K562 (cell line): ENCODE measurements around the gene LTBP4. TPM values are rescaled to one million over a fixed set of nuclear protein-coding genes. Genes with fewer than 3 reads are reported as not detected.

ENCODE experiments used
- ADNP ChIP-seq: fragments of 200-800 bp; sonication (Bioruptor generic); IDR thresholded peaks from 2 replicates; pipeline ENCODE4 v1.6.1; 2016; ENCODE audit warnings: missing genetic modification characterization, missing compliant biosample characterization
- CHCHD3 ChIP-seq: fragments of 250-450 bp; sonication (Bioruptor Pico); IDR thresholded peaks from 2 replicates; pipeline ENCODE4 v2.1.2; 2022; ENCODE audit warnings: mild to moderate bottlenecking
- ELF1 ChIP-seq: fragments of 200-800 bp; sonication (Bioruptor generic); IDR thresholded peaks from 2 replicates; pipeline ENCODE4 v1.6.1; 2016; ENCODE audit warnings: missing genetic modification characterization, missing compliant biosample characterization
- FOXJ3 ChIP-seq: sonication (generic); formaldehyde crosslinking; IDR thresholded peaks from 2 replicates; pipeline ENCODE4 v1.4.0; 2020; ENCODE audit warnings: mild to moderate bottlenecking, missing genetic modification reagents
- FOXO4 ChIP-seq: fragments of 450-650 bp; formaldehyde crosslinking; IDR thresholded peaks from 2 replicates; pipeline ENCODE4 v1.4.0; 2020; ENCODE audit warnings: mild to moderate bottlenecking, moderate library complexity
- IFI16 ChIP-seq: fragments of 250-450 bp; sonication (Bioruptor Pico); IDR thresholded peaks from 2 replicates; pipeline ENCODE4 v2.1.2; 2022; ENCODE audit warnings: mild to moderate bottlenecking, inconsistent platforms
- TFAP4 ChIP-seq: sonication (generic); formaldehyde crosslinking; IDR thresholded peaks from 2 replicates; pipeline ENCODE4 v1.8.0; 2022; ENCODE audit warnings: missing genetic modification reagents, mild to moderate bottlenecking, moderate library complexity, borderline replicate concordance
- ZNF165 ChIP-seq: fragments of 250-450 bp; sonication (Bioruptor Pico); IDR thresholded peaks from 2 replicates; pipeline ENCODE4 v1.4.0; 2020; ENCODE audit warnings: borderline replicate concordance
- ZNF717 ChIP-seq: fragments of 250-450 bp; sonication (Bioruptor Pico); IDR thresholded peaks from 2 replicates; pipeline ENCODE4 v1.5.0; 2021
- polyA plus RNA-seq, 8 experiments: library from polyadenylated mRNA; depleted of rRNA in 4 of 8; stranded (reverse) in 5 of 8; unstranded in 3 of 8; fragments of >200 nt; fragmentation: Nextera tagmentation in 2 of 8; fragmentation: Illumina TruSeq in 1 of 8; extraction: Ambion mirVana in 2 of 8; extraction: Trizol in 1 of 8; gene quantifications; 2 replicates each; pipeline versions ENCODE4 v1.2.1 to v1.2.3, GENCODE V29; 2011 to 2014; ENCODE audit warnings: inconsistent platforms in 1 of 8, missing spikeins in 1 of 8
- total RNA-seq, 7 experiments: library from RNA; depleted of rRNA in 6 of 7; stranded (reverse); fragments of >200 nt in 6 of 7; fragmentation: Illumina TruSeq in 2 of 7; extraction: Trizol in 2 of 7; gene quantifications; 2 replicates each; pipeline versions ENCODE4 v1.2.1 to v1.2.3, GENCODE V29; 2011 to 2021; ENCODE audit warnings: low replicate concordance in 1 of 7

Gene LTBP4
- total and polyA plus RNA-seq, 9 of the 15 experiments (the other 6 are each of a cell fraction or from before 2014, with no cell fraction given): 0.35 to 160 (median 31.6) TPM

- no peak for TF ChIP-seq ZNF717 (CRISPR knock-in tag)
- 0 out of 2 replicates have a peak, but pooled peaks have one; percentile 26 for TF ChIP-seq TFAP4 (CRISPR knock-in tag)
- TF ChIP-seq CHCHD3 (CRISPR knock-in tag): no peak
- TF ChIP-seq ELF1 (tag): no peak
- TF ChIP-seq IFI16 (CRISPR knock-in tag): no peak
- no peak for TF ChIP-seq FOXJ3
- no peak for TF ChIP-seq FOXO4 (CRISPR knock-in tag)
- no peak for TF ChIP-seq ADNP
- TF ChIP-seq ZNF165: no peak
Observed at GRCh38 chr19:40601134-40601974, at the start of gene LTBP4 (continued).
